GM13977 (cell line): ENCODE measurements around the gene FAM221B.

ENCODE experiments used
- DNase-seq: peaks from one replicate; pipeline ENCODE4 v3.0.0; 2012; ENCODE audit warnings: low spot score
- in situ Hi-C: fragments of 300-500 bp; cut with MboI; formaldehyde crosslinking; loops from one replicate; pipeline ENCODE4 v1.12.0; 2022; ENCODE audit warnings: low sequenced_read_pairs, low pct_unique_long_range_greater_than_20kb, mixed read lengths, inconsistent platforms; ENCODE audit not compliant: unreplicated experiment
- TF ChIP-seq, protein P1 (sequence below): IDR thresholded peaks from 2 replicates; pipeline ENCODE4 v1.5.1; 2012; ENCODE audit warnings: mild to moderate bottlenecking, control low read depth; ENCODE audit not compliant: insufficient read depth; ENCODE audit errors: extremely low read depth, missing control alignments

Gene FAM221B

DNA sequence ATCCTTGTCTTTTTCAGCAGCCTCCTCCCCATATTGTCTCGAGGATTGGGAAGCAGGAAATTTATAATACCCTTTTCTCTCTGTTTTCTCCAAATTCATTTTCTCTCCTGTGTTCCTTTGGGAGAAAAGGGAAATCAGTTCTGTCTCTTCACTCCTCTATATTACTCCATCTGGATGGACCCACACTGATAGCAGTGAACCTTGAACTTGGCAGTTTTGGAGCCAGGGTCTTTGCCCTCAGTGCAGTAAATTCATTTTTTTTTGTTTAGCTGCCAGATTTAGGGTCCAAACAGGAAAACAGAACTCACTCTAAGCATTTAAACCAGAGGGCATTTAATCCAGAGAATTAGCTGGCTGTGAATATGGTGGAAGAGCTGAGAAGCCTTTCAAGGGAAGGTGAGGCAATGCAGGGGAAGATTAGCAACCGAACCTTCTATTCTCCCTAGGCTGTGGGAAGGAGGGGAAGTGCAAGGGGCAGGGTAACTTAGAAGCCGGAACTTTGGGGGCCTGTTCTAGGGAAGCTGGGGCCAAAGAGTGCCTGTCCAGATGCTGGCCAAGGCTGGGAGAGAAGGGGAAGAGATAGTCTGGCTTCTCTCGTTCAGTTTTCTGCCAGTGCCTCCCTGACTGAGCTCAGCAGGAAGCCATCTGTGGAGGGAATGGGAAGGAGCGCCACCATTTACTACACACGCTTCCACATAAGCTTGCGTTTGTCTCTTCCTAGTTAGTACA lies 53.5 kb downstream of the FAM221B start:
- DNase-seq, result no peak

DNA sequence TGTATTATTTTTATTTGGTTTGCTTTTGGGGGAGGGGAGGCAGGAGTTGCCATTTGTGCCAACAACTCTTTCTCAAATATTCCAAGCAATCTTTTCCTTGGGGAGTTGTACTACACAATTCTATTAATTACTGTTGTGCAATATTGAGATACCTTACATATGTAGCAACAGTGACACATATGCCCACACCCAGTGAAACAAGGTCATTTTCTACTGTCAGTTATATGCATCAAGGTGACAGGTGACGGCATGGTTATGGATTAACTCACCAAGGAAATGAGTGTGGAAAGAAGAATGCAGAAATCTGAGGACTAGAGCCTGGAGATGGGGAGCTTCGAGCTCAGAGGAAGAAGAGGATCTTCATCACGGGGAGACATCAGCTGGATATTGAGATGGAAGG lies 56.6 kb downstream of the FAM221B start:
- in situ Hi-C loops, result no loop called here
- DNase-seq, result no peak

More for the DNA sequence above, 53.5 kb downstream of the FAM221B start:
- TF ChIP-seq, protein P1, sequence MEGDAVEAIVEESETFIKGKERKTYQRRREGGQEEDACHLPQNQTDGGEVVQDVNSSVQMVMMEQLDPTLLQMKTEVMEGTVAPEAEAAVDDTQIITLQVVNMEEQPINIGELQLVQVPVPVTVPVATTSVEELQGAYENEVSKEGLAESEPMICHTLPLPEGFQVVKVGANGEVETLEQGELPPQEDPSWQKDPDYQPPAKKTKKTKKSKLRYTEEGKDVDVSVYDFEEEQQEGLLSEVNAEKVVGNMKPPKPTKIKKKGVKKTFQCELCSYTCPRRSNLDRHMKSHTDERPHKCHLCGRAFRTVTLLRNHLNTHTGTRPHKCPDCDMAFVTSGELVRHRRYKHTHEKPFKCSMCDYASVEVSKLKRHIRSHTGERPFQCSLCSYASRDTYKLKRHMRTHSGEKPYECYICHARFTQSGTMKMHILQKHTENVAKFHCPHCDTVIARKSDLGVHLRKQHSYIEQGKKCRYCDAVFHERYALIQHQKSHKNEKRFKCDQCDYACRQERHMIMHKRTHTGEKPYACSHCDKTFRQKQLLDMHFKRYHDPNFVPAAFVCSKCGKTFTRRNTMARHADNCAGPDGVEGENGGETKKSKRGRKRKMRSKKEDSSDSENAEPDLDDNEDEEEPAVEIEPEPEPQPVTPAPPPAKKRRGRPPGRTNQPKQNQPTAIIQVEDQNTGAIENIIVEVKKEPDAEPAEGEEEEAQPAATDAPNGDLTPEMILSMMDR, result no peak
- in situ Hi-C loops, result no loop called here

DNA sequence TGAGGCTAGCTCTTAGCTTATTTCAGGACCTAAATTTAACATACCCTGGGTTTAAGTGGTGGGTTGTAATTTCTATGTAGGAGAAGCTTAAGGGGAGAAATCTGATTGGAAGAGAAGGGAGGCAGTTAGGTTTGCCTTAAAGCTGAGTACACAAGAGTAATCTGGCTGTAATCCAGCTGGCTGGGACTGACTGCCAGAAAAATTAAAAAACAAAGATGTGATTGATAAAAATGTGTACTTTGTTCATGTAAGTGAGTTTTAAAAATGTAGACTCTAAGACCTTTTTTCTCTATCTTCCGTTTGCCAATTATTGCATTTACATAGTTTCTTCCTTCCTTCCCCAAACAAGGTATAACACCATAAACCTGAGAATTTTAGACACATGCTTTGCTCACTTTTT lies 57.0 kb downstream of the FAM221B start:
- TF ChIP-seq, protein P1, result no peak
- in situ Hi-C loops, result no loop called here
- DNase-seq, result no peak

More for the DNA sequence above, 56.6 kb downstream of the FAM221B start:
- TF ChIP-seq, protein P1, result no peak

DNA sequence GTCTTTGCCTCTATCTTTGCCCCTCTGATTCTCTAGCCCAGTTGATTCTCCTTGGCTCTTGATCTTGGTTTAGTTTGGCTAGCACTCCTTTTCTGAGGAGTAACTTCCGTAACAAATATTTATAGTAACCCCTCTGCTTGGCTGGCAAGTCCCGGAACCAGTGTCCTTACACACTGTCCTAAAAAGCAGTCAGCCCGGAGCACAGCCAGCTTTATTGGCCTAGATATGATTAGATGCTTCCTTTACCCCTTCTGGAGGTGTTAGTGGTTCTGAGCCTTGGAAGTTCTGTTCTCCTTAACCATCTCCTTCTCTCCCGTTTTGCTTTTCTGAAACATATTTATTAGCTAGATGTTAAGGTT lies 57.5 kb downstream of the FAM221B start:
- in situ Hi-C loops, result no loop called here
- TF ChIP-seq, protein P1, result no peak
- DNase-seq, result no peak

DNA sequence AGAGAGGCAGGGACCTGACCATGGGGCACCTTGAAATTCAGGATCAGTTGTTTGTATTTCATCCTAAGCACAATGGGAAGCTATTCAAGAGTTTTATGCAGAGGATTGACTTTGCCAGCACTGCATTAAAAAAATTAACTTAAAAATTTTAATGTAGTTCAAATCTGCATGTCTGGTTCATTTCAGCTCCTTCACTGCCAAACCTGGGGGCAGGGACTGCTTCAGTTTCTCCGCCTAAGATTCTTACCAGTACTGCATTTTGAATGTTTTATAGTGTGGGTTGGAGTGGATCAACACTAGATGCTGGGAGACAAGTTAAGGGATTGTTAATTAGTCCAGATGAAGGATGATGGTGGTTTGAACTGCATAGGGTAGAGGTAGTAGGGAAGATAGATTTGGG lies 58.8 kb downstream of the FAM221B start:
- no peak for DNase-seq

DNA sequence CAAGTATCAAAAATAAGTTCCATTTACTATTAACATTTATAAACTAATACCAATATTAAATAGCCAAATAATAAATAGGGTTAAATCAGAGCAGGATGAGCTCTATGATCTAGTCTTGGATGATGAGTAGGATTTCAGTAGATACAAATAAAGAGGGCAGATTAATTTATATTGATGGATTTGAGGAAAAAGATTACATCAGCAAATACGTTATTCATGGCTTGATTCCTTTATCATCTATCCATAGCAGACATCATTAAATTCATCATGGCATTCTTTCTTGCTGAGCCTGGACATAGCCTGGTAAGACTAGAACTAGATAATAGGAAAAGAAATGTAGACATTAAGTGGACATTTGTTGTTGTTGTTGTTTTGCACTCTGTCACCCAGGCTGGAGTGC lies 61.1 kb downstream of the FAM221B start:
- TF ChIP-seq, protein P1, result no peak
- in situ Hi-C loops, result no loop called here
- no peak for DNase-seq

More for the DNA sequence above, 58.8 kb downstream of the FAM221B start:
- in situ Hi-C loops, result no loop called here
- TF ChIP-seq, protein P1, result no peak
